GM23338 (cell line): ENCODE measurements around the gene TMEM213. TPM values are rescaled to one million over a fixed set of nuclear protein-coding genes. Genes with fewer than 3 reads are reported as not detected.

Experiments used
- ATAC-seq: fragments of 200-7000 bp; cut with Tn5 transposase; 3 replicates; pipeline ENCODE4 v1.9.1; 2020
- DNase-seq: peaks from one replicate; pipeline ENCODE4 v3.0.0-alpha.2; 2015; ENCODE audit warnings: low spot score
- H2AFZ ChIP-seq: fragments of 200-600 bp; sonication (generic); 2 replicates; pipeline ENCODE4 v1.8.0; 2016; ENCODE audit warnings: antibody characterized with exemption, mild to moderate bottlenecking, moderate library complexity
- H3F3A ChIP-seq: fragments of 200-600 bp; sonication (generic); replicated peaks from 2 replicates; pipeline ENCODE4 v1.8.0; 2017; ENCODE audit warnings: antibody characterized with exemption, mixed run types, low read depth
- H3K27ac ChIP-seq: fragments of 200-600 bp; sonication (generic); 2 replicates; pipeline ENCODE4 v1.6.1; 2016; ENCODE audit warnings: low read depth
- H3K27me3 ChIP-seq: fragments of 200-600 bp; sonication (generic); 2 replicates; pipeline ENCODE4 v1.8.0; 2016; ENCODE audit warnings: mild to moderate bottlenecking, mixed run types, moderate library complexity; ENCODE audit not compliant: insufficient read depth
- H3K36me3 ChIP-seq: fragments of 200-600 bp; sonication (generic); 2 replicates; pipeline ENCODE4 v1.8.0; 2016; ENCODE audit warnings: mild to moderate bottlenecking; ENCODE audit not compliant: insufficient read depth
- H3K4me1 ChIP-seq: fragments of 200-600 bp; sonication (generic); 2 replicates; pipeline ENCODE4 v1.8.0; 2016; ENCODE audit warnings: mild to moderate bottlenecking, moderate library complexity; ENCODE audit not compliant: insufficient read depth
- H3K4me2 ChIP-seq: fragments of 200-600 bp; sonication (generic); 2 replicates; pipeline ENCODE4 v1.7.1; 2017; ENCODE audit warnings: mixed run types
- H3K4me3 ChIP-seq: fragments of 200-600 bp; sonication (generic); 2 replicates; pipeline ENCODE4 v1.6.1; 2016; ENCODE audit warnings: mixed run types
- H3K79me2 ChIP-seq: fragments of 200-600 bp; sonication (generic); replicated peaks from 2 replicates; pipeline ENCODE4 v1.8.0; 2017; ENCODE audit warnings: mild to moderate bottlenecking; ENCODE audit not compliant: insufficient read depth
- H3K9me2 ChIP-seq: fragments of 200-600 bp; sonication (generic); 2 replicates; pipeline ENCODE4 v1.8.0; 2017; ENCODE audit not compliant: insufficient read depth
- H4K20me1 ChIP-seq: fragments of 200-600 bp; sonication (generic); replicated peaks from 2 replicates; pipeline ENCODE4 v1.8.0; 2017; ENCODE audit warnings: mild to moderate bottlenecking; ENCODE audit not compliant: insufficient read depth
- H3K27ac Mint-ChIP-seq: 2 replicates; pipeline ENCODE4 v1.8.0; 2020; ENCODE audit warnings: inconsistent platforms, mild to moderate bottlenecking, moderate library complexity, mixed read lengths
- H3K27me3 Mint-ChIP-seq: 3 replicates; pipeline ENCODE4 v1.8.0; 2022; ENCODE audit warnings: low read depth, mild to moderate bottlenecking, moderate library complexity, mixed read lengths, inconsistent platforms; ENCODE audit not compliant: insufficient read depth, poor library complexity
- H3K36me3 Mint-ChIP-seq: 3 replicates; pipeline ENCODE4 v1.8.0; 2021; ENCODE audit warnings: low read depth, mild to moderate bottlenecking, inconsistent platforms, moderate library complexity, mixed read lengths
- H3K4me1 Mint-ChIP-seq: 3 replicates; pipeline ENCODE4 v1.8.0; 2020; ENCODE audit warnings: mild to moderate bottlenecking, inconsistent platforms, mixed read lengths
- H3K4me3 Mint-ChIP-seq: 3 replicates; pipeline ENCODE4 v1.8.0; 2021; ENCODE audit warnings: moderate library complexity, mild to moderate bottlenecking, inconsistent platforms, mixed read lengths
- H3K9me3 Mint-ChIP-seq: 3 replicates; pipeline ENCODE4 v1.8.0; 2020; ENCODE audit warnings: moderate library complexity, mild to moderate bottlenecking, inconsistent platforms, mixed read lengths
- CREB1 ChIP-seq: fragments of 250-450 bp; sonication (Bioruptor Pico); IDR thresholded peaks from 2 replicates; pipeline ENCODE4 v1.5.0; 2020; ENCODE audit warnings: low read depth, mild to moderate bottlenecking, moderate library complexity
- CTCF ChIP-seq, 2 experiments: fragments of 200-600 bp in 1 of 2; sonication (generic) in 1 of 2; conservative IDR thresholded peaks; 2 replicates each; pipeline versions ENCODE4 v1.5.1 to v1.6.1; 2016 to 2017; ENCODE audit warnings: antibody characterized with exemption in 2 of 2, low read depth in 2 of 2, mild to moderate bottlenecking in 2 of 2, moderate library complexity in 1 of 2
- ETS1 ChIP-seq: IDR thresholded peaks from 2 replicates; pipeline ENCODE4 v1.6.1; 2016; ENCODE audit warnings: antibody characterized with exemption
- STAT1 ChIP-seq: IDR thresholded peaks from one replicate; pipeline ENCODE4 v1.6.1; 2016; ENCODE audit warnings: antibody characterized with exemption; ENCODE audit not compliant: unreplicated experiment
- ZNF462 ChIP-seq: fragments of 250-450 bp; sonication (Bioruptor Pico); IDR thresholded peaks from 2 replicates; pipeline ENCODE4 v1.5.0; 2020; ENCODE audit warnings: mild to moderate bottlenecking, moderate library complexity
- polyA plus RNA-seq: library from polyadenylated mRNA; unstranded; fragments of >200 nt; fragmentation: Nextera tagmentation; extraction: Ambion mirVana; gene quantifications from 2 replicates; pipeline ENCODE4 v1.2.1, GENCODE V29; 2016
- total RNA-seq: library from RNA; depleted of rRNA; stranded (reverse); fragments of >200 nt; shearing (Covaris generic); gene quantifications from 2 replicates; pipeline ENCODE4 v1.2.3, GENCODE V29; 2014

The TMEM213 gene
- total and polyA plus RNA-seq, 2 experiments from 2014 or later, result 0.89 TPM; not detected in 1

GRCh38 chr7:138842111-138842510 is 44.3 kb downstream of the TMEM213 start (continued):
- TF ChIP-seq ZNF462 (no peak), CREB1 (no peak)

GRCh38 chr7:138843632-138844580 is 46.1 kb downstream of the TMEM213 start:
- no peaks in the 10 kb centered on the region for H3F3A ChIP-seq
- H3K4me3 ChIP-seq, result no peak overlapping the region
- H3K27ac ChIP-seq, result no peak overlapping the region
- H3K36me3 Mint-ChIP-seq, result peaks cover 21% of the 10 kb centered on the region
- no peak overlapping the region for H3K4me3 Mint-ChIP-seq
- TF ChIP-seq STAT1 (no peak), ETS1 (no peak), CTCF (conservative IDR thresholded peaks at IDR 0.05; ENCODE audit: low read depth in 2 of 2) (no peak)
- H3K27me3 ChIP-seq, result no peaks in the 10 kb centered on the region
- H3K27me3 Mint-ChIP-seq, result peaks cover 2% of the 10 kb centered on the region
- DNase-seq (peak; percentile 54), ATAC-seq (peak; percentile 72)
- no peak overlapping the region for H3K4me2 ChIP-seq
- H3K27ac Mint-ChIP-seq, result peak overlapping the region; percentile 40; the same call in 1 of the 2 replicates
- H3K79me2 ChIP-seq, result no peaks in the 10 kb centered on the region
- H3K9me3 Mint-ChIP-seq, result no peaks in the 10 kb centered on the region
- H3K36me3 ChIP-seq, result no peaks in the 10 kb centered on the region
- peaks cover 6% of the 10 kb centered on the region; the same call in 1 of the 2 replicates for H3K4me1 ChIP-seq
- H4K20me1 ChIP-seq, result no peaks in the 10 kb centered on the region
- no peaks in the 10 kb centered on the region for H3K9me2 ChIP-seq
- peaks cover 10% of the 10 kb centered on the region; the same call in 2 of the 3 replicates for H3K4me1 Mint-ChIP-seq
- no peak overlapping the region for H2AFZ ChIP-seq
